ENCODE data around the gene AIFM1. TPM values are rescaled to one million over a fixed set of nuclear protein-coding genes. Genes with fewer than 3 reads are reported as not detected.
"Not testable (repeated sequence)": the region's sequence is repeated elsewhere in the genome, so short reads cannot be mapped to it uniquely, and the experiment has no call there.

The AIFM1 gene
- total RNA-seq, 2 experiments from 2014 or later, result 43.4 to 47.6 TPM

GRCh38 chrX:130117166-130117565, 48.5 kb downstream of the AIFM1 start:
- H3K4me1 Mint-ChIP-seq (ENCODE audit: low read depth), result peaks cover 43% of the 10 kb centered on the region
- no peak overlapping the region for H3K27ac Mint-ChIP-seq
- no peaks in the 10 kb centered on the region for H3K36me3 Mint-ChIP-seq (ENCODE audit: low read depth)
- H3K27me3 Mint-ChIP-seq (ENCODE audit: low read depth), result no peaks in the 10 kb centered on the region
- POLR2A ChIA-PET, result no interaction called here
- ATAC-seq (no peak), DNase-seq (no peak)
- H3K4me3 Mint-ChIP-seq, result no peak overlapping the region
- no peaks in the 10 kb centered on the region for H3K9me3 Mint-ChIP-seq (ENCODE audit: insufficient read depth)
- CTCF ChIA-PET, result interaction anchor here (1.4 to 2.3 kb wide), 2 partner anchors 30 to 37 kb away, joined by 3 to 7 read pairs; no protein-coding TSS in a partner anchor

- H3K4me3 Mint-ChIP-seq; POLR2A ChIA-PET; ATAC-seq; H3K36me3 Mint-ChIP-seq (ENCODE audit: low read depth); DNase-seq; H3K27me3 Mint-ChIP-seq (ENCODE audit: low read depth); H3K27ac Mint-ChIP-seq; H3K9me3 Mint-ChIP-seq (ENCODE audit: insufficient read depth): not testable (repeated sequence)
- peaks cover 42% of the 10 kb centered on the region for H3K4me1 Mint-ChIP-seq (ENCODE audit: low read depth)
- CTCF ChIA-PET, result interaction anchor here (2.3 kb wide), 1 partner anchor 35 kb away, joined by 7 read pairs; no protein-coding TSS in a partner anchor
Observed at GRCh38 chrX:130115119-130115885, 50.3 kb downstream of the AIFM1 start.

- Mint-ChIP-seq H3K9me3 (ENCODE audit: insufficient read depth) (no peaks in the 10 kb centered on the region), H3K27ac (no peak overlapping the region), H3K36me3 (ENCODE audit: low read depth) (peaks cover 2% of the 10 kb centered on the region), H3K4me3 (no peak overlapping the region), H3K4me1 (ENCODE audit: low read depth) (peaks cover 31% of the 10 kb centered on the region), H3K27me3 (ENCODE audit: low read depth) (no peaks in the 10 kb centered on the region)
- ATAC-seq, result no peak
- no peak for DNase-seq
- ChIA-PET POLR2A (no interaction called here), CTCF (no interaction called here)
Observed at GRCh38 chrX:130114141-130114588, 51.5 kb downstream of the AIFM1 start.

GRCh38 chrX:130111220-130112154, 54.2 kb downstream of the AIFM1 start:
- POLR2A ChIA-PET, result interaction anchor here (1.1 kb wide), 1 partner anchor 30 kb away, joined by 4 read pairs; no protein-coding TSS in a partner anchor
- ATAC-seq, result no peak

GRCh38 chrX:130110379-130111219, 55.0 kb downstream of the AIFM1 start, which contains the start of gene ELF4:
ELF4 (minus strand) TSS chrX:130110497; CDS start chrX:130081330, 29,167 bp downstream.
- H3K27me3 Mint-ChIP-seq (ENCODE audit: low read depth), result no peaks in the 10 kb centered on the region
- DNase-seq (peak; percentile 57), ATAC-seq (peak; percentile 69)
- H3K36me3 Mint-ChIP-seq (ENCODE audit: low read depth), result peaks cover 11% of the 10 kb centered on the region
- POLR2A ChIA-PET, result interaction anchor here (0.9 to 1.8 kb wide), 3 partner anchors 26 to 29 kb away, joined by 3 to 6 read pairs (median 4); no protein-coding TSS in a partner anchor
- H3K27ac Mint-ChIP-seq, result peak within 1 kb of the TSS; percentile 85
- H3K4me1 Mint-ChIP-seq (ENCODE audit: low read depth), result peaks cover 43% of the 10 kb centered on the region
- H3K9me3 Mint-ChIP-seq (ENCODE audit: insufficient read depth), result no peaks in the 10 kb centered on the region
- H3K4me3 Mint-ChIP-seq, result peak within 1 kb of the TSS; percentile 89
- CTCF ChIA-PET, result interaction anchor here (1.2 to 3.8 kb wide), 3 partner anchors 15 to 28 kb away, joined by 4 to 11 read pairs (median 5); no protein-coding TSS in a partner anchor

More at GRCh38 chrX:130111220-130112154, 54.2 kb downstream of the AIFM1 start:
- Mint-ChIP-seq H3K4me3 (peak overlapping the region; percentile 56), H3K27me3 (ENCODE audit: low read depth) (no peaks in the 10 kb centered on the region), H3K9me3 (ENCODE audit: insufficient read depth) (no peaks in the 10 kb centered on the region), H3K36me3 (ENCODE audit: low read depth) (peaks cover 8% of the 10 kb centered on the region), H3K4me1 (ENCODE audit: low read depth) (peaks cover 37% of the 10 kb centered on the region), H3K27ac (peak overlapping the region; percentile 46)
- no peak for DNase-seq
- CTCF ChIA-PET, result interaction anchor here (1.1 to 1.2 kb wide), 2 partner anchors 29 to 32 kb away, joined by 4 read pairs; no protein-coding TSS in a partner anchor

GRCh38 chrX:130109429-130110378, 55.9 kb downstream of the AIFM1 start:
- ATAC-seq, result peak; percentile 18
- Mint-ChIP-seq H3K27me3 (ENCODE audit: low read depth) (no peaks in the 10 kb centered on the region), H3K36me3 (ENCODE audit: low read depth) (peaks cover 14% of the 10 kb centered on the region), H3K4me3 (peak overlapping the region; percentile 89), H3K4me1 (ENCODE audit: low read depth) (peaks cover 42% of the 10 kb centered on the region), H3K9me3 (ENCODE audit: insufficient read depth) (no peaks in the 10 kb centered on the region), H3K27ac (peak overlapping the region; percentile 85)
- DNase-seq, result no peak
- POLR2A ChIA-PET, result interaction anchor here (0.6 to 1.8 kb wide), 6 partner anchors 12 to 62 kb away, joined by 3 to 6 read pairs (median 3); partner anchors contain the start of gene RAB33A
- CTCF ChIA-PET, result interaction anchor here (0.6 to 3.8 kb wide), 11 partner anchors 9 to 184 kb away, joined by 3 to 11 read pairs (median 5); no protein-coding TSS in a partner anchor

- no peaks in the 10 kb centered on the region for H3K27me3 Mint-ChIP-seq (ENCODE audit: low read depth)
- peak; percentile 63 for ATAC-seq
- CTCF ChIA-PET, result interaction anchor here (0.6 to 3.8 kb wide), 12 partner anchors 10 to 183 kb away, joined by 3 to 11 read pairs (median 4); no protein-coding TSS in a partner anchor
- peak; percentile 58 for DNase-seq
- peak overlapping the region; percentile 89 for H3K4me3 Mint-ChIP-seq
- POLR2A ChIA-PET, result interaction anchor here (0.5 to 1.8 kb wide), 5 partner anchors 11 to 24 kb away, joined by 3 to 6 read pairs (median 3); no protein-coding TSS in a partner anchor
- peaks cover 39% of the 10 kb centered on the region for H3K4me1 Mint-ChIP-seq (ENCODE audit: low read depth)
- H3K27ac Mint-ChIP-seq, result peak overlapping the region; percentile 85
- peaks cover 18% of the 10 kb centered on the region for H3K36me3 Mint-ChIP-seq (ENCODE audit: low read depth)
- H3K9me3 Mint-ChIP-seq (ENCODE audit: insufficient read depth), result no peaks in the 10 kb centered on the region
Observed at GRCh38 chrX:130108647-130109428, 56.8 kb downstream of the AIFM1 start.

- Mint-ChIP-seq H3K4me3 (no peak overlapping the region), H3K27ac (no peak overlapping the region), H3K36me3 (ENCODE audit: low read depth) (peaks cover 22% of the 10 kb centered on the region), H3K27me3 (ENCODE audit: low read depth) (no peaks in the 10 kb centered on the region), H3K4me1 (ENCODE audit: low read depth) (peaks cover 52% of the 10 kb centered on the region), H3K9me3 (ENCODE audit: insufficient read depth) (no peaks in the 10 kb centered on the region)
- ChIA-PET CTCF (no interaction called here), POLR2A (no interaction called here)
- ATAC-seq, result no peak
- DNase-seq, result no peak
Observed at GRCh38 chrX:130106071-130106470, 59.6 kb downstream of the AIFM1 start.

- Mint-ChIP-seq H3K27ac (no peak overlapping the region), H3K9me3 (ENCODE audit: insufficient read depth) (no peaks in the 10 kb centered on the region), H3K27me3 (ENCODE audit: low read depth) (no peaks in the 10 kb centered on the region), H3K4me3 (no peak overlapping the region), H3K36me3 (ENCODE audit: low read depth) (peaks cover 29% of the 10 kb centered on the region), H3K4me1 (ENCODE audit: low read depth) (peaks cover 61% of the 10 kb centered on the region)
- ATAC-seq, result no peak
- ChIA-PET CTCF (interaction anchor here (0.8 to 1.5 kb wide), 2 partner anchors 26 to 45 kb away, joined by 3 to 4 read pairs; no protein-coding TSS in a partner anchor), POLR2A (interaction anchor here (1.3 kb wide), 1 partner anchor 14 kb away, joined by 3 read pairs; no protein-coding TSS in a partner anchor)
- no peak for DNase-seq
Observed at GRCh38 chrX:130105244-130105643, 60.4 kb downstream of the AIFM1 start.

All from activated CD8-positive, alpha-beta T cell treated with anti-CD3 and anti-CD28 coated beads, Interleukin-2, amount 10 ng/mL, durations not matched to agents 7 days and 5 days (primary cell).